ENCODE data around the gene CHMP5. TPM values are rescaled to one million over a fixed set of nuclear protein-coding genes. Genes with fewer than 3 reads are reported as not detected.

Gene CHMP5
- total RNA-seq, 1 donor from 2014 or later: 108 TPM

DNA sequence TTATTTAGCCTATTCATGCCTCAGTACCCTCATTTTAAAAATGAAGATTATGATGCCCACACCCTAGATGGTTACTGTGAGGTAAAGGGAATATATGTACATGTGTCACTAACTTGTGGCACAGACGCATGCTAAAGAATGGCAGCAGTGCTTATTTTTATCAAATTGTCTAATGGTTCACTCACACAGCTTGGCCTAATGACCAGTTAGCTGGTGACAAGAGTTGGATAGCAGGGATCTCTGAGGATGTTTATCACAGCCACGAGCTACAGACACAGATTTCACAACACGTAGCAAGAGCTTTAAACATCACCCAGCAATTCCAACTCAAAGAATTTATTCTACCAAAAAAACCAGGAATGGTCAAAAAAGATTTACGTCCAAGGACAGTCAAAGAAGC, 7.6 kb upstream of the CHMP5 start:
- Histone ChIP-seq H3K36me3 (ENCODE audit: insufficient read depth, low read length) (peaks cover 67% of the 10 kb centered on the region), H3K27ac (ENCODE audit: low read depth, low read length) (no peak overlapping the region), H4K20me1 (ENCODE audit: insufficient read depth, low read length) (peaks cover 5% of the 10 kb centered on the region), H3K9ac (ENCODE audit: low read length) (no peak overlapping the region), H3K9me3 (ENCODE audit: insufficient read depth, low read depth, low read length) (no peaks in the 10 kb centered on the region), H3K79me2 (ENCODE audit: insufficient read depth, low read length) (peaks cover 6% of the 10 kb centered on the region), H3K4me3 (ENCODE audit: insufficient read depth, low read depth, low read length) (no peak overlapping the region), H3K27me3 (ENCODE audit: insufficient read depth, low read length) (no peaks in the 10 kb centered on the region), H3K4me1 (ENCODE audit: insufficient read depth, low read length) (no peaks in the 10 kb centered on the region), H3K4me2 (ENCODE audit: low read length) (no peak overlapping the region), H2AFZ (ENCODE audit: low read depth, low read length) (no peak overlapping the region)
- Mint-ChIP-seq H3K36me3 (ENCODE audit: low read depth, unreplicated experiment) (peaks cover 12% of the 10 kb centered on the region), H3K27ac (ENCODE audit: unreplicated experiment) (no peak overlapping the region), H3K27me3 (ENCODE audit: low read depth, unreplicated experiment) (no peaks in the 10 kb centered on the region), H3K4me3 (ENCODE audit: unreplicated experiment) (no peak overlapping the region), H3K4me1 (ENCODE audit: low read depth, unreplicated experiment) (no peaks in the 10 kb centered on the region), H3K9me3 (ENCODE audit: unreplicated experiment) (peaks cover 2% of the 10 kb centered on the region)
- DNase-seq (ENCODE audit: low read depth) (no peak), FAIRE-seq (no peak)
- TF ChIP-seq, protein P1, sequence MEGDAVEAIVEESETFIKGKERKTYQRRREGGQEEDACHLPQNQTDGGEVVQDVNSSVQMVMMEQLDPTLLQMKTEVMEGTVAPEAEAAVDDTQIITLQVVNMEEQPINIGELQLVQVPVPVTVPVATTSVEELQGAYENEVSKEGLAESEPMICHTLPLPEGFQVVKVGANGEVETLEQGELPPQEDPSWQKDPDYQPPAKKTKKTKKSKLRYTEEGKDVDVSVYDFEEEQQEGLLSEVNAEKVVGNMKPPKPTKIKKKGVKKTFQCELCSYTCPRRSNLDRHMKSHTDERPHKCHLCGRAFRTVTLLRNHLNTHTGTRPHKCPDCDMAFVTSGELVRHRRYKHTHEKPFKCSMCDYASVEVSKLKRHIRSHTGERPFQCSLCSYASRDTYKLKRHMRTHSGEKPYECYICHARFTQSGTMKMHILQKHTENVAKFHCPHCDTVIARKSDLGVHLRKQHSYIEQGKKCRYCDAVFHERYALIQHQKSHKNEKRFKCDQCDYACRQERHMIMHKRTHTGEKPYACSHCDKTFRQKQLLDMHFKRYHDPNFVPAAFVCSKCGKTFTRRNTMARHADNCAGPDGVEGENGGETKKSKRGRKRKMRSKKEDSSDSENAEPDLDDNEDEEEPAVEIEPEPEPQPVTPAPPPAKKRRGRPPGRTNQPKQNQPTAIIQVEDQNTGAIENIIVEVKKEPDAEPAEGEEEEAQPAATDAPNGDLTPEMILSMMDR (IDR thresholded peaks at IDR 0.05; ENCODE audit: insufficient read depth, low read depth, low read length): no peak
- TF ChIP-seq EZH2 (IDR thresholded peaks at IDR 0.05; ENCODE audit: insufficient read depth, low read length): no peak

DNA sequence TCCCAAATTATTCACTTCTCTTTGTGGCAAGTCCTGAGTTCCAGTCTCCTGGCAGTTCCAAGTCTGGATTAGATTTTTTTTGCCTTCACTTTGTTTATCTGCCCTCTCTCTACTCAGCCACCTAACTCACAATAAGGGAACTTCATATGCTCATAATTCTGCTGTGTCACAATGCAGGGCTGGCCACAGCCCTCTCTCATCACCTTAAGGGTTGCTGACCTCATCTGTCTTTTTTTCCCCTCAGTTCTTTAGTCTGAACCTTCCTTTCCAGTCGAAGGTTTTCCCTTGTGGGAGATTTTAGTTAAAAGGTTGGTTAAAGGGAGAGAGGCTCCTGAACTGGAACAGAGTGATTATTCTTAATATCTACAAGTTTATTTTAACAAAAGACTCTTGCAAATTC, 4.5 kb upstream of the CHMP5 start:
- H4K20me1 ChIP-seq (ENCODE audit: insufficient read depth, low read length): peaks cover 17% of the 10 kb centered on the region
- no peak for TF ChIP-seq EZH2 (IDR thresholded peaks at IDR 0.05; ENCODE audit: insufficient read depth, low read length)
- TF ChIP-seq, protein P1 (IDR thresholded peaks at IDR 0.05; ENCODE audit: insufficient read depth, low read depth, low read length): no peak
- H3K36me3 ChIP-seq (ENCODE audit: insufficient read depth, low read length): peaks cover 44% of the 10 kb centered on the region
- H3K4me2 ChIP-seq (ENCODE audit: low read length): no peak overlapping the region
- H3K27me3 ChIP-seq (ENCODE audit: insufficient read depth, low read length): no peaks in the 10 kb centered on the region
- H3K9ac ChIP-seq (ENCODE audit: low read length): no peak overlapping the region
- H3K27ac Mint-ChIP-seq (ENCODE audit: unreplicated experiment): no peak overlapping the region
- no peaks in the 10 kb centered on the region for H3K9me3 ChIP-seq (ENCODE audit: insufficient read depth, low read depth, low read length)
- H3K4me1 Mint-ChIP-seq (ENCODE audit: low read depth, unreplicated experiment): peaks cover 7% of the 10 kb centered on the region
- DNase-seq (ENCODE audit: low read depth): no peak
- no peak overlapping the region for H3K27ac ChIP-seq (ENCODE audit: low read depth, low read length)
- no peak overlapping the region for H2AFZ ChIP-seq (ENCODE audit: low read depth, low read length)
- H3K4me3 Mint-ChIP-seq (ENCODE audit: unreplicated experiment): no peak overlapping the region
- H3K36me3 Mint-ChIP-seq (ENCODE audit: low read depth, unreplicated experiment): peaks cover 10% of the 10 kb centered on the region
- H3K4me1 ChIP-seq (ENCODE audit: insufficient read depth, low read length): peaks cover 12% of the 10 kb centered on the region
- no peak for FAIRE-seq
- no peaks in the 10 kb centered on the region for H3K27me3 Mint-ChIP-seq (ENCODE audit: low read depth, unreplicated experiment)
- H3K4me3 ChIP-seq (ENCODE audit: insufficient read depth, low read depth, low read length): no peak overlapping the region
- no peaks in the 10 kb centered on the region for H3K9me3 Mint-ChIP-seq (ENCODE audit: unreplicated experiment)
- H3K79me2 ChIP-seq (ENCODE audit: insufficient read depth, low read length): peaks cover 33% of the 10 kb centered on the region

DNA sequence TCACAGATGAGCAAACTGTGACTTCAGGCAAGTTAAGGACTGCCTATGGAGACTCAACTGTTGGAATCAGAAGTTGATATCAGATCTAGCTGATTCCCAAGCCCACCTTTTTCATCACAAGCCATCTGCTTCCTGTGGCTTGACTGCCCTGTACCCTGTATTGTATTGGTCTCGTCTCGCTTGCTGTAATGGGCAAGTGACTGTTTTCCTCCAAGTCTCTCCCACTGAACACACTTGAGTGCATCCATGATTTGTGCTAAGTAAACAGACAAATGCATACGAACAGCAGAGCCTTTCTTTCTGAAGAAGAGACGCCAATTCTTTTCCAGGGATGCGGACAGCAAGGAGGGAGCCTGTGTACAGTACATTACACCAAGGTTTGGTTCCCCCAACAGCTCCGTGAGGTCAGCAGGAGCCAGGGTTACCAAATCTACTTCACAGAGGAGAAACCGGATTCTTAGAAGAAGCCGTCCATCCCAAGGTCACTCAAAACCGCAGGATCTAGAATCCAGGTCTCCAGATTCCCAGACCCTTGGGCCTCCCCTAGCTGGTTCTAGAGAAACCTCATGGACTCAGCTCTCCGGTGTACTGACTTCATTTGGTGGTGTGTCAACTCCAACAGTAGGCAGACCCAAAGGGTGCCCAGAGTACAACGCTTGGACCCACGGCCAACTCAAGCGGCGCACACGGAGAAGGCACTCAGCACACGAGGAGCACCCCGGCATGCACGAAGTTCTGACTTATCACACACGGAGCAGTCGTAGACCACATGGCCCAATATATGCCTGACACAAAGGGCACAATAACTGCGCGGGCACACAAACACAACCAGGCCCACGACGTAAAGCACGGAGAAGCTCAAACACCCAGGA, 1.5 kb upstream of the CHMP5 start:
- peaks cover 47% of the 10 kb centered on the region for H3K36me3 ChIP-seq (ENCODE audit: insufficient read depth, low read length)
- H2AFZ ChIP-seq (ENCODE audit: low read depth, low read length): peak overlapping the region; percentile 95
- H3K27me3 Mint-ChIP-seq (ENCODE audit: low read depth, unreplicated experiment): no peaks in the 10 kb centered on the region
- peaks cover 19% of the 10 kb centered on the region for H3K4me1 Mint-ChIP-seq (ENCODE audit: low read depth, unreplicated experiment)
- H3K9me3 ChIP-seq (ENCODE audit: insufficient read depth, low read depth, low read length): no peaks in the 10 kb centered on the region
- H3K4me3 Mint-ChIP-seq (ENCODE audit: unreplicated experiment): peak overlapping the region; percentile 95
- peak; percentile 10 for DNase-seq (ENCODE audit: low read depth)
- TF ChIP-seq, protein P1 (IDR thresholded peaks at IDR 0.05; ENCODE audit: insufficient read depth, low read depth, low read length): no peak
- no peak for TF ChIP-seq EZH2 (IDR thresholded peaks at IDR 0.05; ENCODE audit: insufficient read depth, low read length)
- H3K27ac ChIP-seq (ENCODE audit: low read depth, low read length): peak overlapping the region; percentile 83
- H3K4me3 ChIP-seq (ENCODE audit: insufficient read depth, low read depth, low read length): peak overlapping the region; percentile 90
- peak overlapping the region; percentile 2 for H3K27ac Mint-ChIP-seq (ENCODE audit: unreplicated experiment)
- H3K4me1 ChIP-seq (ENCODE audit: insufficient read depth, low read length): peaks cover 16% of the 10 kb centered on the region
- peak overlapping the region; percentile 97 for H3K9ac ChIP-seq (ENCODE audit: low read length)
- H3K4me2 ChIP-seq (ENCODE audit: low read length): peak overlapping the region; percentile 93
- peaks cover 55% of the 10 kb centered on the region for H3K79me2 ChIP-seq (ENCODE audit: insufficient read depth, low read length)
- H4K20me1 ChIP-seq (ENCODE audit: insufficient read depth, low read length): peaks cover 17% of the 10 kb centered on the region
- no peaks in the 10 kb centered on the region for H3K27me3 ChIP-seq (ENCODE audit: insufficient read depth, low read length)
- H3K9me3 Mint-ChIP-seq (ENCODE audit: unreplicated experiment): no peaks in the 10 kb centered on the region
- FAIRE-seq: no peak
- peaks cover 9% of the 10 kb centered on the region for H3K36me3 Mint-ChIP-seq (ENCODE audit: low read depth, unreplicated experiment)

Data from astrocyte (in vitro differentiated cells and primary cell).